HG02759 (cell line): ENCODE results near the gene ARHGAP29.

Source experiments
- ATAC-seq: cut with Tn5 transposase; IDR thresholded peaks from one replicate; pipeline ENCODE4 v1.9.1; 2021; ENCODE audit warnings: mild to moderate bottlenecking, moderate library complexity; ENCODE audit not compliant: unreplicated experiment

ARHGAP29 gene, protein sequence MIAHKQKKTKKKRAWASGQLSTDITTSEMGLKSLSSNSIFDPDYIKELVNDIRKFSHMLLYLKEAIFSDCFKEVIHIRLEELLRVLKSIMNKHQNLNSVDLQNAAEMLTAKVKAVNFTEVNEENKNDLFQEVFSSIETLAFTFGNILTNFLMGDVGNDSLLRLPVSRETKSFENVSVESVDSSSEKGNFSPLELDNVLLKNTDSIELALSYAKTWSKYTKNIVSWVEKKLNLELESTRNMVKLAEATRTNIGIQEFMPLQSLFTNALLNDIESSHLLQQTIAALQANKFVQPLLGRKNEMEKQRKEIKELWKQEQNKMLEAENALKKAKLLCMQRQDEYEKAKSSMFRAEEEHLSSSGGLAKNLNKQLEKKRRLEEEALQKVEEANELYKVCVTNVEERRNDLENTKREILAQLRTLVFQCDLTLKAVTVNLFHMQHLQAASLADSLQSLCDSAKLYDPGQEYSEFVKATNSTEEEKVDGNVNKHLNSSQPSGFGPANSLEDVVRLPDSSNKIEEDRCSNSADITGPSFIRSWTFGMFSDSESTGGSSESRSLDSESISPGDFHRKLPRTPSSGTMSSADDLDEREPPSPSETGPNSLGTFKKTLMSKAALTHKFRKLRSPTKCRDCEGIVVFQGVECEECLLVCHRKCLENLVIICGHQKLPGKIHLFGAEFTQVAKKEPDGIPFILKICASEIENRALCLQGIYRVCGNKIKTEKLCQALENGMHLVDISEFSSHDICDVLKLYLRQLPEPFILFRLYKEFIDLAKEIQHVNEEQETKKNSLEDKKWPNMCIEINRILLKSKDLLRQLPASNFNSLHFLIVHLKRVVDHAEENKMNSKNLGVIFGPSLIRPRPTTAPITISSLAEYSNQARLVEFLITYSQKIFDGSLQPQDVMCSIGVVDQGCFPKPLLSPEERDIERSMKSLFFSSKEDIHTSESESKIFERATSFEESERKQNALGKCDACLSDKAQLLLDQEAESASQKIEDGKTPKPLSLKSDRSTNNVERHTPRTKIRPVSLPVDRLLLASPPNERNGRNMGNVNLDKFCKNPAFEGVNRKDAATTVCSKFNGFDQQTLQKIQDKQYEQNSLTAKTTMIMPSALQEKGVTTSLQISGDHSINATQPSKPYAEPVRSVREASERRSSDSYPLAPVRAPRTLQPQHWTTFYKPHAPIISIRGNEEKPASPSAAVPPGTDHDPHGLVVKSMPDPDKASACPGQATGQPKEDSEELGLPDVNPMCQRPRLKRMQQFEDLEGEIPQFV

DNA sequence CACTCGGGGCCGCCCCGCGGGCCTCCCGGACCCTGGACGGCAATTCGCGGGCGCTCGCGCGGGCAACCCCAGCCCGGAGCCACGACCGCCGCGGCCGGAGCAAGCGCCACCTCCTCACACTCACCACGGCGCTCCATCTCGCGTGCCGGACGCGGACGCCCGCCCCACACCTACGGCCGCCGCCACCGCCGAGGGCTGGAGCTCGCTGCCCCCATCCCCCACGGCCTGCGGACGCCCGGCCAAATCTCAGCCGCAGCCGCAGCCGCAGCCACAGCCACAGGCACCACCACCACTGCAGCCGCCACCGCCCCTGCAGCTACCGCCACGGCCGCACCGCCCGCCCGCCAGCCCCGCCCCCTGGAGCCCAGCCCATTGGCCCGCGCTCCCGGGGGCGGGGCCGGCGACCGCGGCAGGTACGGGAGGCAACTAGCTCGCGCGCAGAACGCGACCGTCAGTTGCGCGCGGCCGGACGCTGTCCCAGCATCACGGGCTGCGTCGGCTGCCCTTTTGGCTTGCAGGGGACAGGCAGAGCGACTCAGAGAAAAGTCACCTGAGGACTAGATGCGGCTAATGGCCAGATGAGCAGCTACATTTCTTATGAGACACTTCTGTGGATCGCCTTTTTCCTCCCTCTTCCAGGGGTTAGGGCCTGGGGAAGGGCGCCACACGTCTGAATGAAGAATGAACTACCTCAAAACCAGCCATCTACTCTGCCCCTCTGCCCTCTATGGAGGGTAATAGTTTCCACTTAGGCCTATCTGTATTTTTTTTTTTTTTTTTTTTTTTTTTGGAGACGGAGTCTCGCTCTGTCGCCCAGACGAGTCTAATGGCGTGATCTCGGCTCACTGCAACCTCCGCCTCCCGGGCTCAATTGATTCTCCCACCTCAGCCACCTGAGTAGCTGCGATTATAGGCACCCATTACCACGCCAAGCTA, at the start of gene ARHGAP29:
TSS of gene ARHGAP29 (minus strand) at position 294 of the 936 bp plus-strand sequence. CDS start 5,973 bp downstream, outside the sequence.
- peak; percentile 96 for ATAC-seq

- ATAC-seq, result no peak
Observed at GRCh38 chr1:94286864-94287437, 49.6 kb upstream of the ARHGAP29 start.

GRCh38 chr1:94285031-94285654, 47.8 kb upstream of the ARHGAP29 start:
- no peak for ATAC-seq

DNA sequence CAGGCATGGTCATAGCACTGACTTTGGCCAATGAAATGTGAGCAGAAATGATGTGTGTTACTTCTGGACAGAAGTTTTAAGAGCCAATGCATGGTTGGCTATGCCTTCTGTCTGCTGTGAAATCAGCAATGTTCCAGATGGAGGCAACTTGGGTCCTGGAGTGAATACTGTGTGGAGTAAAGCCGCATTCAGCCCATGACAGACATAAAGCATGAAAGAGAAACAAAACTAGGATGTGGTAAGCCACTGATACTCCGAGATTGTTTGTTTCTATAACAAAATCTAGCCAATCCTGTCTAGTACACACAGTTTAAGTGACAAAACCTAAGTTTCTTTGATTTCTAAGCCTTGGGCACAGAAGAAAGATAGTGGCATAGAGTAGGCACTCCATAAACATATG, 47.1 kb upstream of the ARHGAP29 start:
- peak; percentile 60 for ATAC-seq

DNA sequence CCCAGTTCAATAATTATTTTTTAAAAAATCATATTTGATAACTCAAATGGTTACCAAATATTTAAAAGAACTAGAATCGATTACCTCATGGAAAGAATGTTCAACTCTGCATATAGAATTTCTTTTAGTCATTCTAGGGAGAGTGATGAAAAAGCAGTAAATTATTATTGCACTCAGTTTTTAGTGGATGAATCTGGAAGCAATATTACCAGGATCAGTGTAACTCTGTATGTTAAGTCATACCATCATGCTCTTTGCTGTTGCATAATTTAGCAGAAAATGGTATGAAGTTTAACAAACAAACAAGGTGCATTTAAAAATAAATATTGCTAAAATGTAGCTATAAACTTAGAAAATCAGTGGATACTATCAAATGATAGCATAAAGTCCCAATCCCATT, 46.1 kb upstream of the ARHGAP29 start:
- no peak for ATAC-seq

- ATAC-seq, result no peak
Observed at GRCh38 chr1:94282143-94282711, 44.8 kb upstream of the ARHGAP29 start.

GRCh38 chr1:94281361-94282142, 44.2 kb upstream of the ARHGAP29 start:
- no peak for ATAC-seq

DNA sequence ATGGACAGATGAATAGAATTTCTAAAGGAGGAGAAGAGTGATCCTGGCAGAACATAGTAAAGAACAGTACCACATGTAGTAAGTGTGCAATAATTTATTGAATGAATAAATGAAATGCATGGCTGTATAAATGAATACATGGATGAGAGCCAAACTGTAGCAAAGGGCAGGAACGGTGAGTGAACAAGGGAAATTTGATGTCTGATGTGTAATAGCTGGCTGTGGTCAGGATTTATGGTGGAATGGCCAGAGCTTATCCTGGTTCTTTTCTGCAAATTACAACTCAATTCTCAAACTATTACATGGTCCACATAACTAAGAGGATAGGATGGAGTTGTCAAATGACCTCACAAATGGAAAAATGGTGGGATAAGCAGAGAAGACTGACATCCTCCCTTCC, 43.2 kb upstream of the ARHGAP29 start:
- no peak for ATAC-seq

- no peak for ATAC-seq
Observed at GRCh38 chr1:94279462-94279861, 42.1 kb upstream of the ARHGAP29 start.

DNA sequence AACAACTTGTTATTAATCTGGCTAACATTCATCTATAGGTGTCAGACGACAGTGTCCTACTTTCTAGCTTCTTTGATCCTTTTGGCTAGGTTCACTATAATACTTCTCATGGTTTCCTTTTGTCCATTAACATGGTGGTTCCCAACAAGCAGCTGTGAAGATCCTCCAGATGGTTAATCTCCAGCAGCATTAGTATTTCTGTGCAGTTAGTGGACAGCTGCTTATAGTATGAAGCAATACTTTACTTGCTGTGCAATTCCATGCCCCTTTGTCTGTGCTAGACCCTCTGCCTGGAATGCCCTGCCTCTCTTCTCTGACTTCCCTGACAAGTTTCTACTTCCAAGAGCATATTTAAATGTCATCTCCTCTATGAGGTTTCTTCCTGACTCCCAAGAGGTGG, 41.7 kb upstream of the ARHGAP29 start:
- no peak for ATAC-seq

DNA sequence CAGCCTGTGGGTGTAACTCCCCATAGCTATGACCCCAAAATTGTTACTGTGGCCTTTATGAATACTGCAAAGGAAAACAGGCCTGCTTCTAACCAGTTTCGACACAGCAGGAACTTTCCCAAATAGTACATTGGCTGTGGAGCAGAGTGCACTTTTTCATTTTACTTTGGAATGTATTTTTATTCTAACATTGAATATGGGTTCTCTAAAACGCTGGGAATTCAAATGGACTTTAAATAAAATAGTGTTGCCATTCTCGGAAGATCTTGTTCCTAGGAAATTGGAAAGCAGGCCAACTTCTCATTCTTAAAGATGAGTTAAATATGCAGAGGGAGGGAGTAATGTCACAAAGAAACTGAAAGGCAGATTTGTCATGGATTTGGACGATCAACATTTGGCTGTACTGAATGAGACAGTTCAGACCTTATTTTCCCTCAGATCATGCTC, 39.6 kb upstream of the ARHGAP29 start:
- ATAC-seq, result no peak

DNA sequence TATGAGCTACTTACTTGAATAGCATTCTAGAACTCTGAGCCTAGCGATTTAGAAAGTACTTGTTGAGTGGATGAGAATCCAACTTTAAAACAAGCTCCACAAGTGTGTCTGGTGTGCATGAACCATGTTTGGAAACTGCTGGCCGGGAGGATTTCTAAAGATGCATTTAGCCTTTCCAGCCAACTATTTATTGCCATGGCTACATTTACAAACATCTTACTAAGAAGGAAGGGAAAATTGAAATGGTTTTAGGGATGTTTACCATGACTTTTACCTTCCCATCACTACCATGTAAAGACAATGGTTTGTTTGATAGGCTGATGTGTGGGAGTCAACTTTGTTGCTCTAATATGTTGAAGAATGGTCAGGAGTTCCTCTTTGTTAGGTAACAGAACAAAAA, 37.7 kb upstream of the ARHGAP29 start:
- ATAC-seq, result no peak

GRCh38 chr1:94274561-94274960, 37.2 kb upstream of the ARHGAP29 start:
- ATAC-seq, result no peak

DNA sequence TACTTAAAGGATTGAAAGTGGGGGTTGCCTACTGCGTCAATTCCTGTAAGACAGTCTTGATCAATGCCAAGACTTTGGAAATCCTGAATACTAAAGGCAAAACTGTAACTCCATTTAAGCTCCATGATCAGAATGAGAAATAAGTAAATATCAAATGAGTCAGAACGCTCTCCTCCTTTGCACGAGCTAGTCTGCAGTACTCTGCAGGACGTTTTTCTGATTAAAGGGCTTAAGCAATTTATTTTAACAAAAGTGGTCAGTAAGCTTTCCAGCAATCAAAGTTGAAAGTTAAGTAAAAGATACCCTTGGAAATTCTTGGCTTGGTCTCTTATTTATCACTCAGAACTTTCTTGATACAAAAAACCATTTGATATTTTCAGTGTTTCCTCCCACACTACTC, 35.7 kb upstream of the ARHGAP29 start:
- ATAC-seq, result no peak

DNA sequence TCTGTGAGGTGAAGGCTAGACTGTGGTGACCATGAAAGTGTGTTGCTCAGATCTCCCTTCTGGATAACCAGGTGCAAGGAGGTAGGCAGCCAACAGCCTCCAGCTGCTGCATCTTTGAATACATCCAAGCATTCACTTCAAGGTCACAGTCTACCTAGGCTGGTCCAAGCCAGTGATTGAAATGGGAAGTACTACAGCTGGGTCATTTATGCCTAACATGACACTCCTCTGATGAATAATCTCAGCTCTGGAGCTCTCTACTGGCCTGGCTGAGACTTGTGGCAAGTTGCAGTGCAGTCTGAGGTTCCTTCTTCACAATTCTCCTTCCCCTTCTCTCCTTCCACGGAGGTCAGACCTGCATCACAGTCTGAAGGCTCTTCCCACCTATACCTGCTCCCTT, 35.0 kb upstream of the ARHGAP29 start:
- ATAC-seq, result no peak

GRCh38 chr1:94271373-94271772, 34.0 kb upstream of the ARHGAP29 start:
- ATAC-seq, result no peak

DNA sequence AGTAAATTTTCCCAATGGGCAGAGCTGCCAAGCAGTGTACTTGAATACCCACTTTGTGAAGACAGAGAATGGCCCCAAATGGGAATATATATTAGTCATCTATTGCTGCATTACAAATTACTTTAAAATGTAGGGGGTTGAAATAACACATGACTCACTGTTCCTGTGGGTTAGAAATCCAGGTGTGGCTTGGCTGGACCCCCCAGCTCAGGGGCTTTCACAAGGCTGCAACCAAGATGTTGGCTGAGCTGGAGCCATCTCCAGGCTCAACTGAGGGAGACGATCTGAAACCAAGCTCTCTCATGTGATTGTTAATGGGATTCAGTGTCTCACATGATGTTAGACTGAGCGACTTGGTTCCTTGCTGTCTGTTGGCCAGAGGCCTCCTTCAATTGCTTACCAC, 33.4 kb upstream of the ARHGAP29 start:
- ATAC-seq, result no peak

- ATAC-seq, result no peak
Observed at GRCh38 chr1:94269921-94270320, 32.5 kb upstream of the ARHGAP29 start.
